IPS DF 6.9 (cell line): Measurements from ENCODE around the gene GTPBP8.
A peak's percentile ranks its signal among the peaks of the same experiment; 100 is the strongest.
"Not testable (repeated sequence)": the region's sequence is repeated elsewhere in the genome, so short reads cannot be mapped to it uniquely, and the experiment has no call there.

Source experiments
- DNase-seq: peaks from one replicate; pipeline ENCODE4 v3.0.0-alpha.2; 2013; ENCODE audit warnings: low read depth, low spot score
- H3K27ac ChIP-seq: one replicate; pipeline ENCODE4 v1.5.1; 2013; ENCODE audit warnings: low read length, control low read depth
- H3K27me3 ChIP-seq: 2 replicates; pipeline ENCODE4 v1.6.1; 2013; ENCODE audit warnings: mild to moderate bottlenecking, low read length; ENCODE audit not compliant: control insufficient read depth, insufficient read depth
- H3K36me3 ChIP-seq: 2 replicates; pipeline ENCODE4 v1.6.1; 2013; ENCODE audit warnings: low read length; ENCODE audit not compliant: control insufficient read depth, insufficient read depth
- H3K4me1 ChIP-seq: 2 replicates; pipeline ENCODE4 v1.6.1; 2013; ENCODE audit warnings: low read length; ENCODE audit not compliant: control insufficient read depth, insufficient read depth
- H3K4me3 ChIP-seq: 2 replicates; pipeline ENCODE4 v1.5.1; 2013; ENCODE audit warnings: mild to moderate bottlenecking, low read length
- H3K9me3 ChIP-seq: 2 replicates; pipeline ENCODE4 v1.6.1; 2013; ENCODE audit warnings: low read length, inconsistent platforms; ENCODE audit not compliant: control insufficient read depth, insufficient read depth
- WGBS: extraction: QIAGEN DNeasy Blood & Tissue Kit; methylation state at CpG from one replicate; pipeline ENCODE4 v1.1.7; 2013; ENCODE audit warnings: mixed read lengths, missing lambda C conversion rate; ENCODE audit not compliant: insufficient read length, insufficient coverage; 5-methylcytosine and 5-hydroxymethylcytosine counted together

Gene GTPBP8

DNA sequence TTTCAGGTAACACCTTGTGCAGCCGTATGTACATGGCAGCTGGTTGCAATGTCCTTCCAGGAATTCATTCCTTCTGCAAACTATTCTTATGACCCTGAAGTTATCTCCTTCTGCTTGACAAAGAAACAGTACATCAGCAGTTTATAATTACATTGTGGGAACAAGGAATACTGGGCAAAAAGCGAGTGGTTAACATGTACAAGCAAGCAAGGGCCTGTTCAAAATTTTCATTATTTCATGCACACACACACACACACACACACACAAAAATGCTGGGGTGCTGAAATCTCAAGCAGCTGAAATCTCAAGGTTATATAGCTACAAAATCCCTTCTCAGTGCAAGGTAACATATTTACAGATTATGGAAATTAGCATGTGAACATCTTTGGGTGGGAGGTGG is 30.7 kb downstream of the GTPBP8 start:
- WGBS: no CpG with 5 or more reads among the region's 2 CpGs
- Histone ChIP-seq H3K27ac (no peak overlapping the region), H3K9me3 (no peaks in the 10 kb centered on the region), H3K27me3 (no peaks in the 10 kb centered on the region), H3K4me1 (no peaks in the 10 kb centered on the region), H3K36me3 (no peaks in the 10 kb centered on the region), H3K4me3 (no peak overlapping the region)
- DNase-seq: no peak

GRCh38 chr3:113034011-113034410 is 43.2 kb downstream of the GTPBP8 start:
- Histone ChIP-seq H3K9me3 (no peaks in the 10 kb centered on the region), H3K4me3 (no peak overlapping the region), H3K27me3 (no peaks in the 10 kb centered on the region), H3K27ac (no peak overlapping the region), H3K36me3 (no peaks in the 10 kb centered on the region), H3K4me1 (no peaks in the 10 kb centered on the region)
- DNase-seq: no peak
- WGBS: no CpG with 5 or more reads among the region's 2 CpGs

DNA sequence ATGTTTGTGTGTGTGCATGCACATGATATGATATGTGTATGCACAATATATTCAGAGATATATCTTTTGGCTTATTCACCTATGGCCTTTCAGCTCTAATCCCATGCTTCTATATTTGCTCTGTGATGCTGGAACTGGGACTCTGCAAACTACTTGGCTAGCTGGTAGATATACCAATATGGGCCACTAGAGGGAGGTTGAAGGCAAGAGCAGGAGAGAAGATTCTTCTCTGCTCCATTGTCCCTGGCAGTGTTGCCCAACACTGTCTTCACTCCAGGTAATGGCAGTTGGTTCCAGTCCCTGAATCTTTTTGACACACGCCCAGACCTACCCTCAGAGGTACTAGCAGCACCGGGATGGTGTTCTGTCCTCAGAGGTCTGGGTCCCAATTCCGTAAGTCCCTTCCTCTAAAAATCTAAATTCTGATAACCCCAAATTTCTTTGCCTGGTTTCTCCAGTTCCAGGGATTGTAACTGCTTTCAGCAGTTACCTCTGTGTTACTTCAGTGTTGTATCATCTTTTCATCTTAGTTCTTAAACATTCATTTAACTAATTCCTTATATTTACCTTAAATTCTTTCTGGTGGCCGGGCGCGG is 44.7 kb downstream of the GTPBP8 start:
- no peaks in the 10 kb centered on the region for H3K4me1 ChIP-seq
- DNase-seq: peak; percentile 52

DNA sequence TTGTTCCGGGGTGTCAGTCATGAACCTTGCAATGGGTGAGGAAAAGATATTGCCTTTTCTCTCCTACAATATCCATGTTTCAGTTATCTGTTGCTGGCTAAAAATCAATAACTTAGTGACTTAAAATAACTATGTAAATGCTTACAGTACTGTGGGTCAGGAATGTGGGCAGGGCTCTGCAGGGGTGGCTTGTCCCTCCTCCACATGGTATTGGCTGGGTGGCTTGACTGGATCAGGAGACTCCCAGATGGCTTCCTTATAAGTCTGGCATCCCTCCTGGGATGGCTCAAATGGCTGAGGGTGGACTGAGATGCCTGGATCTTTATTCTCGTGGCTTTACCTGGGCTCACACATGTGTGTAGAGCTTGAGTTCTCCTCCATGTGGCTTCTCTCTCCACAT is 47.5 kb downstream of the GTPBP8 start:
- Histone ChIP-seq H3K9me3 (no peaks in the 10 kb centered on the region), H3K36me3 (no peaks in the 10 kb centered on the region), H3K4me3 (no peak overlapping the region), H3K27me3 (no peaks in the 10 kb centered on the region), H3K4me1 (no peaks in the 10 kb centered on the region), H3K27ac (no peak overlapping the region)
- DNase-seq: no peak
- no CpG with 5 or more reads among the region's 2 CpGs for WGBS

More for the DNA sequence above, 44.7 kb downstream of the GTPBP8 start:
- Histone ChIP-seq H3K36me3 (no peaks in the 10 kb centered on the region), H3K9me3 (no peaks in the 10 kb centered on the region), H3K27me3 (no peaks in the 10 kb centered on the region), H3K27ac (no peak overlapping the region), H3K4me3 (no peak overlapping the region)
- no CpG with 5 or more reads among the region's 6 CpGs for WGBS

GRCh38 chr3:113039546-113039945 is 48.8 kb downstream of the GTPBP8 start:
- no peaks in the 10 kb centered on the region for H3K4me1 ChIP-seq
- no peaks in the 10 kb centered on the region for H3K36me3 ChIP-seq
- no peaks in the 10 kb centered on the region for H3K9me3 ChIP-seq
- DNase-seq: no peak
- WGBS: no CpG with 5 or more reads among the region's 5 CpGs
- H3K4me3 ChIP-seq: no peak overlapping the region
- no peak overlapping the region for H3K27ac ChIP-seq
- H3K27me3 ChIP-seq: no peaks in the 10 kb centered on the region

- Histone ChIP-seq H3K27ac (no peak overlapping the region), H3K27me3 (no peaks in the 10 kb centered on the region), H3K36me3 (no peaks in the 10 kb centered on the region), H3K9me3 (peaks cover 1% of the 10 kb centered on the region; the same call in 1 of the 2 replicates), H3K4me3 (no peak overlapping the region), H3K4me1 (no peaks in the 10 kb centered on the region)
- no peak for DNase-seq
- WGBS: no CpG with 5 or more reads among the region's 4 CpGs
Measured at GRCh38 chr3:113040231-113040630, 49.4 kb downstream of the GTPBP8 start.

DNA sequence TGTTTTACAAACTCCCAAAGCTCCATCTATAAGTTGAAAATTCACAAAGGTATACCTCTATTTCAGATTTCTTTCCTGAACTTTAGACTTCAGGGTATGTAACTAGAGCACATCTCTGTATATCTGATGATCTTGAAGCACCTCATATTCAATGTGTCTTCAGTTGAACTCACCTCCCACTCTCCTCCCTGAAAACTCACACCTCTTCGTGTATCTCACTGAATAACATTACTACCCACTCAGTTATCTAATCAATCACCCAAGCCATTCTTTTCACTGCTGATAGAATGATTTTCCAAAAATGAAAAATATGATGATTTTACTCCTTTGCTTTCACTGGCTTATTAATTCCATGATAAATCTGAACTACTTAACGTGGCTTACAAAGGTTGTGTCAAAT is 52.9 kb downstream of the GTPBP8 start:
- WGBS: no CpG with 5 or more reads among the region's 2 CpGs

DNA sequence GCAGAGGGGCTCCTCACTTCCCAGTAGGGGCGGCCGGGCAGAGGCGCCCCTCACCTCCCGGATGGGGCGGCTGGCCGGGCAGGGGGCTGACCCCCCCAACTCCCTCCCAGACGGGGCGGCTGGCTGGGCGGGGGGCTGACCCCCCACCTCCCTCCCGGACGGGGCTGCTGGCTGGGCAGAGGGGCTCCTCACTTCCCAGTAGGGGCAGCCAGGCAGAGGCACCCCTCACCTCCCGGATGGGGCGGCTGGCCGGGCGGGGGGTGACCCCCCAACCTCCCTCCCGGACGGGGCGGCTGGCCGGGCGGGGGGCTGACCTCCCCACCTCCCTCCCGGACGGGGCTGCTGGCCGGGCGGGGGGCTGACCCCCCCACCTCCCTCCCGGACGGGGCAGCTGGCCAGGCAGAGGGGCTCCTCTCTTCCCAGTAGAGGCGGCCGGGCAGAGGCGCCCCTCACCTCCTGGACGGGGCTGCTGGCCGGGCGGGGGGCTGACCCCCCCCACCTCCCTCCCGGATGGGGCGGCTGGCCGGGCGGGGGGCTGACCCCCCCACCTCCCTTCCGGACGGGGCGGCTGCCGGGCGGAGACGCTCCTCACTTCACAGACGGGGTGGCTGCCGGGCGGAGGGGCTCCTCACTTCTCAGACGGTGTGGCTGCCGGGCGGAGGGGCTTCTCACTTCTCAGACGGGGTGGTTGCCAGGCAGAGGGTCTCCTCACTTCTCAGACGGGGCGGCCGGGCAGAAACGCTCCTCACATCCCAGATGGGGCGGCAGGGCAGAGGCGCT is 55.6 kb downstream of the GTPBP8 start:
- no CpG with 5 or more reads among the region's 55 CpGs for WGBS
- H3K27ac ChIP-seq, H3K36me3 ChIP-seq, H3K27me3 ChIP-seq, H3K9me3 ChIP-seq, H3K4me3 ChIP-seq, H3K4me1 ChIP-seq, DNase-seq: not testable (repeated sequence)

More for the DNA sequence above, 52.9 kb downstream of the GTPBP8 start:
- Histone ChIP-seq H3K4me3 (no peak overlapping the region), H3K27ac (no peak overlapping the region), H3K4me1 (no peaks in the 10 kb centered on the region), H3K27me3 (no peaks in the 10 kb centered on the region), H3K9me3 (peaks cover 1% of the 10 kb centered on the region; the same call in 1 of the 2 replicates), H3K36me3 (no peaks in the 10 kb centered on the region)
- no peak for DNase-seq

- no CpG with 5 or more reads among the region's 12 CpGs for WGBS
- Histone ChIP-seq H3K36me3 (no peaks in the 10 kb centered on the region), H3K27me3 (no peaks in the 10 kb centered on the region), H3K27ac (no peak overlapping the region), H3K4me3 (no peak overlapping the region), H3K9me3 (no peaks in the 10 kb centered on the region), H3K4me1 (peaks cover 2% of the 10 kb centered on the region; the same call in 1 of the 2 replicates)
- peak; percentile 67 for DNase-seq
Measured at GRCh38 chr3:113051302-113051711, 60.5 kb downstream of the GTPBP8 start.
